Body of pancreas (tissue), 4 donors: ENCODE measurements around the gene EBF4. TPM values are rescaled to one million over a fixed set of nuclear protein-coding genes. Genes with fewer than 3 reads are reported as not detected.
A peak's percentile ranks its signal among the peaks of the same experiment; 100 is the strongest.

ENCODE experiments used
- ATAC-seq: fragments of 150-250 bp; one replicate; pipeline ENCODE4 v1.9.1; 2016
- DNase-seq, 4 donors: peaks; one replicate each; pipeline ENCODE4 v3.0.0-alpha.2; 2019
- H3K27ac ChIP-seq, 4 donors: fragments of 200-600 bp; sonication (generic); 1 replicate in 3 of 4; 2 replicates in 1 of 4; pipeline versions ENCODE4 v1.5.1 to v1.6.1; 2016 to 2019; ENCODE audit warnings: mild to moderate bottlenecking in 1 of 4, mixed read lengths in 1 of 4, moderate library complexity in 1 of 4
- H3K27me3 ChIP-seq, 2 donors: fragments of 200-600 bp; sonication (generic); one replicate each; pipeline ENCODE4 v1.6.0; 2016; ENCODE audit warnings: mild to moderate bottlenecking in 1 of 2
- H3K36me3 ChIP-seq, 2 donors: fragments of 200-600 bp; sonication (generic); replicated peaks in 1 of 2; 2 replicates each; pipeline ENCODE4 v1.5.1; 2016; ENCODE audit warnings: low read depth in 2 of 2; ENCODE audit not compliant: insufficient read depth in 1 of 2
- H3K4me1 ChIP-seq: fragments of 200-600 bp; sonication (generic); one replicate; pipeline ENCODE4 v1.6.0; 2016
- H3K4me3 ChIP-seq, 2 donors: fragments of 200-600 bp; sonication (generic); 1 replicate in 1 of 2; 2 replicates in 1 of 2; pipeline ENCODE4 v1.5.1; 2016 to 2019
- H3K9me3 ChIP-seq, 3 donors: fragments of 200-600 bp; sonication (generic); 1 replicate in 2 of 3; 2 replicates in 1 of 3; pipeline ENCODE4 v1.5.1; 2016
- CTCF ChIP-seq, 7 experiments: fragments of 450-650 bp in 4 of 7; fragments of 200-600 bp in 3 of 7; sonication (generic) in 3 of 7; IDR thresholded peaks; one replicate each; pipeline ENCODE4 v1.5.1; 2016 to 2019; ENCODE audit warnings: antibody characterized with exemption in 7 of 7
- POLR2A ChIP-seq, 3 donors: fragments of 450-650 bp; IDR thresholded peaks; one replicate each; pipeline ENCODE4 v1.6.1; 2016; ENCODE audit warnings: antibody characterized with exemption in 3 of 3, mild to moderate bottlenecking in 2 of 3
- WGBS, 2 donors: methylation state at CpG; one replicate each; pipeline ENCODE4 v1.1.5; 2017; 5-methylcytosine and 5-hydroxymethylcytosine counted together
- intact Hi-C: fragments of 100-400 bp; cut with DNase I; formaldehyde crosslinking; loops from one replicate; pipeline ENCODE4 v1.15.1; 2023
- total RNA-seq, 2 donors: library from RNA; depleted of rRNA; stranded (reverse); fragments of >200 nt; gene quantifications; one replicate each; pipeline ENCODE4 v1.1.0, GENCODE V29; 2016

EBF4 gene
- total RNA-seq, 2 donors from 2014 or later: 9.6 to 13.0 TPM

DNA sequence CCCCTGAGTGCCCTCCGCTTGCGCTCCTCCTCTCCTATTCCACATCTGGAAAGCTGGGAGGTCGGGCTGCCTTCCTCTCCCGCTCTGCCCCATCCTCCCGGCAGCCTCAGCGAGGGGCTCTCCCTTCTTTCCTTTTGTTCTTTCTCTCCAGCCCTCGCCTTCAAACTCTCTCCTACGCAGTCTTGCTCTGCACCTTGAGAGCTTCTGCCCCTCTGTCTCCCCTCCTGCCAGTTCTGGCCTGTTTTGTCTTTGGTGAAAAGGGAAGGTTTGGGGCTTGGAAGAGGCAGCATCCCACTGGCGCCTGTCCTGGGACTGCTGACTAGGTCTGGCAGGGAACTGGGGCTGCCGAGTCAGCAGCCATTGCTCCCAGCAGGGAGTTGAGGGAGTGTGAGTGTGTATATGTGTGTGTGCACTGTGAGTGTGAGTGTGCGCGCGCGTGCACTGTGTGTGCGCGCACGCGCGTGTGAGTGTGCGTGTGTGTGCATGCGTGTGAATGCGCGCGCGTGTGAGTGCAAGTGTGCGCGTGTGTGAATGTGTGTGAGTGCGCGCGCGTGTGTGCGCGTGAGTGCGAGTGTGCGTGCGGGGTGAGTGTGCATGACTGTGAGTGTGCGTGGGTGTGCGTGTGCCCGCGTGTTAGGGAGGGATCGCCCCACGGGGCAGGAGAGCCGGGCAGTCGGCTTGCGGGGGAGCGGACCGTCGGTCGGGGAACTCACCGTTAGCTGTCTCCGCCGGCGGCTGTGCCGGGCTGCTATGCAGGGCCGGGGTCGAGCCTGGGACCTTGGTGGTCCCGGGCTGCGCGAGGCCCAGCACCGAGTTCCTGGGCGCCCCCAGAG, 107.3 kb downstream of the EBF4 start:
- Histone ChIP-seq H3K36me3 (no peaks in the 10 kb centered on the region), H3K27me3 (peaks cover 0 to 9% of the 10 kb centered on the region in 2 donors), H3K9me3 (no peaks in the 10 kb centered on the region), H3K27ac (no peak overlapping the region), H3K4me3 (no peak overlapping the region), H3K4me1 (peaks cover 23% of the 10 kb centered on the region)
- no peak for TF ChIP-seq CTCF (IDR thresholded peaks at IDR 0.05)
- no peak for TF ChIP-seq POLR2A (IDR thresholded peaks at IDR 0.05)
- WGBS, 2 donors: 4 to 8% methylated on average over 10 to 53 of the region's 61 CpGs
- no peak for DNase-seq
- no peak for ATAC-seq
- intact Hi-C loops: no loop called here

DNA sequence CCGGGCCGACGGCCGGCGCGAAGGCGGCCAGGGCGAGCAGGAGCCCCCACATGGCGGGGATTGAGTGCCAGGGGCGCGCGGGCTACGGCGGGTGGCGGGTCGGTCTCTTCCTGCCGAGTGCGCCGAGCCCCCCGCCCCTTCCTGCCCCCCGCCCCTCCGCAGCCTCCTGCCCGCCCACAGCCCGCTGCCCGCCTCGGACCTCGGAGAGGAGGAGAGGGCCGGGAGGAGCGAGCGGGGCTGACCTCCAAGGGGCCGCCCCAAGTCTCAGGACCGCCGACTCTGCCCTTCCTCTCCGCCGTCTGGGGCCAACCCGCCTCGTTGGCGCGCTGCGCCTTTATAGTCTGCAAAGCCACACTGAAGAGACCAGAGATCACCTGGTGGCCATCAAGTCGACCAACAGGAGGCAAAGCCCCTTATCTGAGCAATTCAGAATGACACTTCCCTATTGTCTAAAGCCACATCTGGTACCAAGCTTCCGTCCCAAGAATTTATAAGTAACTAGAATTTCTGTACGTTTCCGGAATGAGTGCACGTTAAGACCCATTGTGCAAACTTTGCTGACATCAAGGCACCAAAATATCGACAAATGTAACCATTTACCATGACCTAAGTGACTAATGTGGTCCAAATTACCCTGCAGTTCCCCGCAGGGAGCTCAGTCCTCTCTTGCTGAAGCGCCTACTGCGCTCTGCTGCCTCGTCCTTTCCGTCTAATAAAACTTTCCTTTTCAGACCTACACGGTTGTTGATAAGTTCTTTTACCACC, 108.1 kb downstream of the EBF4 start, which contains the start of gene CPXM1:
CPXM1 (minus strand) TSS at position 107 of the 765 bp plus-strand sequence; CDS start at position 52, 55 bp downstream.
- no peak for DNase-seq
- Histone ChIP-seq H3K27ac (no peak within 1 kb of the TSS), H3K4me3 (no peak within 1 kb of the TSS), H3K4me1 (peaks cover 23% of the 10 kb centered on the region), H3K27me3 (peaks cover 0 to 9% of the 10 kb centered on the region in 2 donors), H3K36me3 (no peaks in the 10 kb centered on the region), H3K9me3 (no peaks in the 10 kb centered on the region)
- no peak for ATAC-seq
- 2 to 6% methylated on average over 11 to 42 of the region's 52 CpGs for WGBS, 2 donors
- TF ChIP-seq POLR2A (IDR thresholded peaks at IDR 0.05): no peak
- no peak for TF ChIP-seq CTCF (IDR thresholded peaks at IDR 0.05)
- intact Hi-C loops: no loop called here

GRCh38 chr20:2801286-2801728, 108.7 kb downstream of the EBF4 start:
- ATAC-seq: no peak
- 4 to 7% methylated on average over 10 to 13 of the region's 13 CpGs for WGBS, 2 donors

More at GRCh38 chr20:2801286-2801728, 108.7 kb downstream of the EBF4 start:
- no peak for TF ChIP-seq POLR2A (IDR thresholded peaks at IDR 0.05)
- no peak for TF ChIP-seq CTCF (IDR thresholded peaks at IDR 0.05)
- H3K36me3 ChIP-seq: no peaks in the 10 kb centered on the region
- intact Hi-C loops: no loop called here
- no peak overlapping the region for H3K4me3 ChIP-seq
- no peaks in the 10 kb centered on the region for H3K9me3 ChIP-seq
- no peak overlapping the region for H3K27ac ChIP-seq
- H3K4me1 ChIP-seq: peaks cover 23% of the 10 kb centered on the region
- peaks cover 0 to 9% of the 10 kb centered on the region in 2 donors for H3K27me3 ChIP-seq
- DNase-seq: peak; percentile 31 to 60 (median 42)
